Measurements from ENCODE around the gene HEXIM2. TPM values are rescaled to one million over a fixed set of nuclear protein-coding genes. Genes with fewer than 3 reads are reported as not detected.

Gene HEXIM2
- polyA plus RNA-seq, 1 donor from 2014 or later, result 6.3 TPM

GRCh38 chr17:45146592-45146889 lies 15.1 kb upstream of the HEXIM2 start:
- Mint-ChIP-seq H3K36me3 (no peaks in the 10 kb centered on the region), H3K4me3 (peak overlapping the region; percentile 96 to 98 (median 98)), H3K4me1 (peaks cover 26 to 38% (median 34%) of the 10 kb centered on the region in 3 donors), H3K9me3 (no peaks in the 10 kb centered on the region), H3K27ac (peak overlapping the region; percentile 100), H3K27me3 (no peaks in the 10 kb centered on the region)

GRCh38 chr17:45146890-45147580 lies 14.6 kb upstream of the HEXIM2 start:
- Mint-ChIP-seq H3K4me1 (peaks cover 31 to 42% (median 38%) of the 10 kb centered on the region in 3 donors), H3K27ac (peak overlapping the region; percentile 100), H3K9me3 (no peaks in the 10 kb centered on the region), H3K4me3 (peak overlapping the region; percentile 96 to 98 (median 98)), H3K36me3 (no peaks in the 10 kb centered on the region), H3K27me3 (no peaks in the 10 kb centered on the region)

- Mint-ChIP-seq H3K27ac (peak overlapping the region; percentile 100), H3K4me1 (peaks cover 33 to 41% (median 38%) of the 10 kb centered on the region in 3 donors), H3K36me3 (no peaks in the 10 kb centered on the region), H3K4me3 (peak overlapping the region; percentile 96 to 98 (median 98)), H3K9me3 (no peaks in the 10 kb centered on the region), H3K27me3 (no peaks in the 10 kb centered on the region)
These were observed 14.0 kb upstream of the HEXIM2 start for GRCh38 chr17:45147581-45148182.

GRCh38 chr17:45148183-45149036 lies 13.3 kb upstream of the HEXIM2 start, which contains the start of gene HEXIM1:
Gene HEXIM1, plus strand, starts transcription at chr17:45148475. Its CDS starts 716 bp downstream, at chr17:45149191.
- Mint-ChIP-seq H3K9me3 (no peaks in the 10 kb centered on the region), H3K27ac (peak within 1 kb of the TSS; percentile 100), H3K4me1 (peaks cover 33 to 38% (median 37%) of the 10 kb centered on the region in 3 donors), H3K27me3 (no peaks in the 10 kb centered on the region), H3K36me3 (no peaks in the 10 kb centered on the region), H3K4me3 (peak within 1 kb of the TSS; percentile 96 to 98 (median 98))

- Mint-ChIP-seq H3K4me1 (peaks cover 33 to 35% (median 33%) of the 10 kb centered on the region in 3 donors), H3K4me3 (peak overlapping the region; percentile 96 to 98 (median 98)), H3K9me3 (no peaks in the 10 kb centered on the region), H3K27me3 (no peaks in the 10 kb centered on the region), H3K36me3 (no peaks in the 10 kb centered on the region), H3K27ac (peak overlapping the region; percentile 100)
These were observed 12.5 kb upstream of the HEXIM2 start for GRCh38 chr17:45149037-45149668.

GRCh38 chr17:45149669-45150664 lies 11.7 kb upstream of the HEXIM2 start:
- Mint-ChIP-seq H3K36me3 (no peaks in the 10 kb centered on the region), H3K9me3 (no peaks in the 10 kb centered on the region), H3K4me1 (peaks cover 31 to 33% (median 33%) of the 10 kb centered on the region in 3 donors), H3K27ac (peak overlapping the region; percentile 100), H3K27me3 (no peaks in the 10 kb centered on the region), H3K4me3 (peak overlapping the region; percentile 96 to 98 (median 98))

- Mint-ChIP-seq H3K27ac (peak overlapping the region; percentile 51 to 100 (median 75)), H3K4me3 (peak overlapping the region; percentile 8 to 98 (median 74)), H3K9me3 (no peaks in the 10 kb centered on the region), H3K36me3 (no peaks in the 10 kb centered on the region), H3K27me3 (no peaks in the 10 kb centered on the region), H3K4me1 (peaks cover 30 to 36% (median 31%) of the 10 kb centered on the region in 3 donors)
These were observed 10.5 kb upstream of the HEXIM2 start for GRCh38 chr17:45150911-45151809.

GRCh38 chr17:45155029-45155428 lies 6.6 kb upstream of the HEXIM2 start:
- Mint-ChIP-seq H3K27me3 (no peaks in the 10 kb centered on the region), H3K9me3 (no peaks in the 10 kb centered on the region), H3K4me3 (no peak overlapping the region), H3K27ac (no peak overlapping the region), H3K36me3 (no peaks in the 10 kb centered on the region), H3K4me1 (peaks cover 36 to 40% (median 39%) of the 10 kb centered on the region in 3 donors)

GRCh38 chr17:45155483-45155882 lies 6.2 kb upstream of the HEXIM2 start:
- Mint-ChIP-seq H3K36me3 (no peaks in the 10 kb centered on the region), H3K4me1 (peaks cover 38 to 43% (median 38%) of the 10 kb centered on the region in 3 donors), H3K9me3 (no peaks in the 10 kb centered on the region), H3K27me3 (no peaks in the 10 kb centered on the region), H3K4me3 (peak overlapping the region in 2 of 4 donors; percentile 25 to 52), H3K27ac (peak overlapping the region in 1 of 3 donors; percentile 71)

- Mint-ChIP-seq H3K27me3 (no peaks in the 10 kb centered on the region), H3K9me3 (no peaks in the 10 kb centered on the region), H3K36me3 (no peaks in the 10 kb centered on the region), H3K4me1 (peaks cover 30 to 38% (median 32%) of the 10 kb centered on the region in 3 donors), H3K4me3 (peak overlapping the region in 1 of 4 donors; percentile 75), H3K27ac (no peak overlapping the region)
These were observed 5.4 kb upstream of the HEXIM2 start for GRCh38 chr17:45156242-45156641.

GRCh38 chr17:45160447-45161287 lies 1.0 kb upstream of the HEXIM2 start:
- no peaks in the 10 kb centered on the region for H3K36me3 Mint-ChIP-seq
- H3K27ac Mint-ChIP-seq, result peak overlapping the region; percentile 98 to 99 (median 99)
- H3K27me3 Mint-ChIP-seq, result no peaks in the 10 kb centered on the region
- H3K4me3 Mint-ChIP-seq, result peak overlapping the region; percentile 85 to 98 (median 94)
- peaks cover 28 to 37% (median 28%) of the 10 kb centered on the region in 3 donors for H3K4me1 Mint-ChIP-seq
- no peaks in the 10 kb centered on the region for H3K9me3 Mint-ChIP-seq

- Mint-ChIP-seq H3K9me3 (no peaks in the 10 kb centered on the region), H3K4me3 (peak overlapping the region; percentile 85 to 98 (median 94)), H3K27ac (peak overlapping the region in 2 of 3 donors; percentile 89 to 99), H3K27me3 (no peaks in the 10 kb centered on the region), H3K36me3 (peaks cover 3% of the 10 kb centered on the region), H3K4me1 (peaks cover 23 to 34% (median 25%) of the 10 kb centered on the region in 3 donors)
These were observed 481 bp downstream of the HEXIM2 start for GRCh38 chr17:45162025-45162687.
